ENCODE measurements around the gene HLA-B. TPM values are rescaled to one million over a fixed set of nuclear protein-coding genes. Genes with fewer than 3 reads are reported as not detected.

Gene HLA-B
- total RNA-seq, 1 experiment from 2014 or later = 68.6 TPM

DNA sequence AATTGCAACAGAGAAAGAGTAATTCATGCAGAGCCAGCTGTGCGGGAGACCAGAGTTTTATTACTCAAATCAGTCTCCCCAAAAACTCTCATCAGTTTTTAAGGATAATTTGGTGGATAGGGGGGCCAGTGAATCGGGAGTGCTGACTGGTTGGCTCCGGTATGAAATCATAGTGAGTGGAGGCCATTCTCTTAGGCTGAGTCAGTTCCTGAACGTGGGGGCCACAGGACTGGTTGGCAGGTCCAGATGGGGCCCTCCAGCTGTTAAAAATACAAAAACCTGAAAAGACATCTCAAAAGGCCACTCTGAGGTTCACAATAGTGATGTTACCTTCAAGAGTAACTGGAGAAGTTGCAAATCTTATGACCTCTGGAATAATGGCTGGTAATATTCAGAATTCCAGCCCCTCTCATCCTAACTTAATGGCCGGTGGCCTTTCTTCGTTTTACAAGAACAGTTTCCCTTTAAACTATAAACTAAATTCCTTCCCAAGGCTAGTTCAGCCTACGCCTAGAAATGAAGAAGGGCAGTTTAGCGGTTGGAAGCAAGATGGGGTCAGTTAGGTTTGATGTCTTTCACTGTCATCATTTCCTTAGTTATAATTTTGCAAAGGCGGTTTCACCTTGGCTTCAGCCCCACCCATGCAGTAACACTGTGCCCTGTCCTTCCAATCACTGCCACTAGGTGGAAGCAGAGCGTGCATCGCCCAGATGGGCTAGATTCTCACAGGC lies 39.6 kb upstream of the HLA-B start:
- no peaks in the 10 kb centered on the region for H3K79me2 ChIP-seq (ENCODE audit: insufficient read depth, low read length)
- H3K27me3 ChIP-seq (ENCODE audit: insufficient read depth, low read length) = peaks cover under 1% of the 10 kb centered on the region; the same call in 1 of the 2 replicates
- no peak overlapping the region for H2BK120ac ChIP-seq (ENCODE audit: low read depth, low read length, poor library complexity, severe bottlenecking)
- no peak overlapping the region for H3K4ac ChIP-seq (ENCODE audit: low read depth, low read length)
- no peak overlapping the region for H3K23ac ChIP-seq (ENCODE audit: insufficient read length, low read depth, low read length)
- H2AFZ ChIP-seq (ENCODE audit: low read length) = no peak overlapping the region
- no peak overlapping the region for H3K27ac Mint-ChIP-seq
- no peak overlapping the region for H2BK20ac ChIP-seq (ENCODE audit: low read depth, low read length, poor library complexity, severe bottlenecking)
- H3K79me1 ChIP-seq (ENCODE audit: insufficient read depth, low read depth, low read length, poor library complexity, severe bottlenecking) = no peaks in the 10 kb centered on the region
- no peak overlapping the region; a peak in 1 of 5 replicates for H3K4me3 Mint-ChIP-seq
- peaks cover 45% of the 10 kb centered on the region for H3K27me3 Mint-ChIP-seq (ENCODE audit: low read depth)
- H3K4me1 Mint-ChIP-seq = peaks cover 44 to 45% of the 10 kb centered on the region in 2 experiments
- no peak overlapping the region for H4K91ac ChIP-seq (ENCODE audit: insufficient read length, low read depth, low read length)
- no peak overlapping the region for H2AK5ac ChIP-seq (ENCODE audit: insufficient read length, low read length)
- H4K20me1 ChIP-seq (ENCODE audit: control insufficient read depth, insufficient read depth, insufficient read length) = no peaks in the 10 kb centered on the region
- no peak overlapping the region for H2BK12ac ChIP-seq (ENCODE audit: insufficient read length, low read depth, low read length)
- no peak overlapping the region for H3K56ac ChIP-seq (ENCODE audit: insufficient read length, low read depth, low read length)
- no peak overlapping the region for H4K5ac ChIP-seq (ENCODE audit: insufficient read length, low read depth, low read length)
- peaks cover 10% of the 10 kb centered on the region for H3K23me2 ChIP-seq (ENCODE audit: insufficient read length, low read depth, low read length, poor library complexity, severe bottlenecking)
- H3K9me3 Mint-ChIP-seq = peaks cover 7 to 16% of the 10 kb centered on the region in 2 experiments
- H3K9me3 ChIP-seq (ENCODE audit: control insufficient read depth, low read depth, low read length) = no peaks in the 10 kb centered on the region
- no peak overlapping the region for H3K9ac ChIP-seq (ENCODE audit: extremely low read depth, insufficient read length, low read length)
- H2BK5ac ChIP-seq (ENCODE audit: insufficient read length, low read length) = no peak overlapping the region
- H3K4me2 ChIP-seq (ENCODE audit: insufficient read depth, insufficient read length, low read length) = no peak overlapping the region
- H3K18ac ChIP-seq (ENCODE audit: insufficient read length, low read depth, low read length) = no peak overlapping the region
- H3K27ac ChIP-seq (ENCODE audit: insufficient read length, low read depth, low read length) = no peak overlapping the region
- peak; percentile 78 for TF ChIP-seq CTCF (conservative IDR thresholded peaks at IDR 0.05)
- H4K8ac ChIP-seq (replicated peaks; ENCODE audit: insufficient read length, low read depth, low read length) = no peak overlapping the region
- H3K14ac ChIP-seq (ENCODE audit: insufficient read depth, low read length) = no peak overlapping the region
- peak; percentile 72 for DNase-seq
- WGBS (ENCODE audit: extremely low coverage, insufficient read length, low lambda C conversion rate) = no CpG with 5 or more reads among the region's 11 CpGs
- H3K36me3 Mint-ChIP-seq (ENCODE audit: insufficient read depth in 1 of 3, low read depth in 3 of 3) = peaks cover 2 to 6% (median 5%) of the 10 kb centered on the region in 3 experiments; a peak in 6 of 7 replicates
- H2BK15ac ChIP-seq (ENCODE audit: low read depth, low read length) = no peak overlapping the region
- H3T11ph ChIP-seq (ENCODE audit: low read length) = no peak overlapping the region
- no peaks in the 10 kb centered on the region; the same call in 1 of the 2 replicates for H3K4me1 ChIP-seq (ENCODE audit: insufficient read depth, low read length)
